SK-MEL-5 (cell line): ENCODE measurements around the gene TAF3. TPM values are rescaled to one million over a fixed set of nuclear protein-coding genes. Genes with fewer than 3 reads are reported as not detected.

ENCODE experiments used
- DNase-seq: peaks from one replicate; pipeline ENCODE4 v3.0.0-alpha.2; 2016; ENCODE audit warnings: low read depth, low spot score
- in situ Hi-C: cut with HindIII; loops from 2 replicates; pipeline ENCODE4 v1.10.0; 2016; ENCODE audit warnings: low sequenced_read_pairs, high pct_unique_total_duplicates, low pct_unique_long_range_greater_than_20kb
- total RNA-seq: library from RNA; depleted of rRNA; stranded (reverse); fragments of >200 nt; shearing (Covaris generic); gene quantifications from 2 replicates; pipeline ENCODE4 v1.2.3, GENCODE V29; 2014

TAF3 gene
- total RNA-seq, 1 experiment from 2014 or later = 0.98 TPM

- in situ Hi-C loops = no loop called here
- DNase-seq = no peak
Measured at GRCh38 chr10:8033812-8034465, 215.6 kb downstream of the TAF3 start.

GRCh38 chr10:8034466-8035005, 216.2 kb downstream of the TAF3 start:
- in situ Hi-C loops = no loop called here
- DNase-seq = no peak

GRCh38 chr10:8035006-8035640, 216.8 kb downstream of the TAF3 start:
- DNase-seq = no peak
- in situ Hi-C loops = no loop called here

- no peak for DNase-seq
- in situ Hi-C loops = no loop called here
Measured at GRCh38 chr10:8035641-8036470, 217.6 kb downstream of the TAF3 start.

- in situ Hi-C loops = no loop called here
- no peak for DNase-seq
Measured at GRCh38 chr10:8036506-8037198, 218.3 kb downstream of the TAF3 start.

- no peak for DNase-seq
- in situ Hi-C loops = no loop called here
Measured at GRCh38 chr10:8037199-8037801, 219.0 kb downstream of the TAF3 start.

GRCh38 chr10:8037941-8038894, 219.9 kb downstream of the TAF3 start:
- DNase-seq = no peak
- in situ Hi-C loops = no loop called here

GRCh38 chr10:8039321-8039881, 221.1 kb downstream of the TAF3 start:
- in situ Hi-C loops = no loop called here
- DNase-seq = no peak

- DNase-seq = no peak
- in situ Hi-C loops = no loop called here
Measured at GRCh38 chr10:8040651-8041050, 222.3 kb downstream of the TAF3 start.

GRCh38 chr10:8041284-8041991, 223.1 kb downstream of the TAF3 start:
- DNase-seq = no peak
- in situ Hi-C loops = no loop called here

- no peak for DNase-seq
- in situ Hi-C loops = no loop called here
Measured at GRCh38 chr10:8041992-8042720, 223.9 kb downstream of the TAF3 start.

- in situ Hi-C loops = no loop called here
- no peak for DNase-seq
Measured at GRCh38 chr10:8042721-8043568, 224.6 kb downstream of the TAF3 start.

GRCh38 chr10:8043569-8044306, 225.4 kb downstream of the TAF3 start:
- no peak for DNase-seq
- in situ Hi-C loops = no loop called here
